Panc1 (cell line): ENCODE results near the gene DCST1. TPM values are rescaled to one million over a fixed set of nuclear protein-coding genes. Genes with fewer than 3 reads are reported as not detected.

Source experiments
- ATAC-seq: fragments of 200-7000 bp; cut with Tn5 transposase; 2 replicates; pipeline ENCODE4 v1.9.1; 2020; ENCODE audit warnings: mild to moderate bottlenecking, moderate library complexity
- BruUV-seq: library from RNA; stranded (reverse); fragments of 400-500 nt; replicated peaks from 2 replicates; lab custom pipeline; 2021; lab: Mats Ljungman, UMichigan
- CTCF ChIA-PET: fragments of 300-600 bp; sonication (Branson Sonifier 250); formaldehyde crosslinking; loops from one replicate; lab custom pipeline; 2022; ENCODE audit warnings: antibody characterized with exemption; lab: Charles Lee
- POLR2A ChIA-PET: fragments of 300-600 bp; sonication (Branson Sonifier 250); formaldehyde crosslinking; loops from one replicate; lab custom pipeline; 2022; ENCODE audit warnings: antibody characterized with exemption; lab: Charles Lee
- DNase-seq: peaks from one replicate; pipeline ENCODE4 v3.0.0-alpha.2; 2010; ENCODE audit warnings: low read depth, low spot score
- H3K27ac ChIP-seq: 2 replicates; pipeline ENCODE4 v1.5.1; 2011; ENCODE audit warnings: mild to moderate bottlenecking, low read length, inconsistent platforms
- H3K27me3 ChIP-seq: fragments of 200-500 bp; sonication (Bioruptor generic); 2 replicates; pipeline ENCODE4 v1.6.0; 2014; ENCODE audit warnings: low read length, inconsistent platforms; ENCODE audit not compliant: control insufficient read depth, insufficient read depth
- H3K36me3 ChIP-seq: fragments of 200-500 bp; sonication (Bioruptor generic); 2 replicates; pipeline ENCODE4 v1.5.1; 2014; ENCODE audit warnings: inconsistent platforms, mild to moderate bottlenecking, low read length, moderate library complexity; ENCODE audit not compliant: control insufficient read depth, insufficient read depth
- H3K4me1 ChIP-seq: 2 replicates; pipeline ENCODE4 v1.5.1; 2011; ENCODE audit warnings: inconsistent platforms, mild to moderate bottlenecking, low read length, moderate library complexity; ENCODE audit not compliant: control insufficient read depth, insufficient read depth
- H3K4me3 ChIP-seq, 2 experiments: 2 replicates each; pipeline ENCODE4 v1.5.1; 2011 to 2012; ENCODE audit warnings: low read depth in 2 of 2, low read length in 2 of 2, mild to moderate bottlenecking in 2 of 2, inconsistent platforms in 1 of 2, moderate library complexity in 1 of 2
- H3K9me3 ChIP-seq: fragments of 200-500 bp; sonication (Bioruptor generic); 2 replicates; pipeline ENCODE4 v1.5.1; 2014; ENCODE audit warnings: low read depth, mild to moderate bottlenecking, inconsistent platforms, low read length, moderate library complexity; ENCODE audit not compliant: control insufficient read depth, insufficient read depth
- CTCF ChIP-seq: fragments of 450-650 bp; IDR thresholded peaks from 2 replicates; pipeline ENCODE4 v1.5.1; 2017; ENCODE audit warnings: mild to moderate bottlenecking
- POLR2AphosphoS5 ChIP-seq: IDR thresholded peaks from 2 replicates; pipeline ENCODE4 v1.6.1; 2012; ENCODE audit warnings: mild to moderate bottlenecking, low read depth, low read length, moderate library complexity
- REST ChIP-seq, 2 experiments: IDR thresholded peaks; 2 replicates each; pipeline ENCODE4 v1.6.1; 2011 to 2012; ENCODE audit warnings: low read depth in 2 of 2, control low read depth in 1 of 2, low read length in 1 of 2, mild to moderate bottlenecking in 1 of 2, moderate library complexity in 1 of 2; ENCODE audit not compliant: insufficient read depth in 1 of 2
- SIN3A ChIP-seq: IDR thresholded peaks from 2 replicates; pipeline ENCODE4 v1.6.1; 2012; ENCODE audit warnings: low read depth, mild to moderate bottlenecking, low read length, moderate library complexity, borderline replicate concordance; ENCODE audit not compliant: insufficient read depth
- TCF7L2 ChIP-seq: IDR thresholded peaks from 2 replicates; pipeline ENCODE4 v1.6.1; 2011; ENCODE audit warnings: mild to moderate bottlenecking, low read depth, low read length, inconsistent platforms
- in situ Hi-C: cut with HindIII; loops from 2 replicates; pipeline ENCODE4 v1.10.0; 2016; ENCODE audit warnings: low sequenced_read_pairs, low pct_unique_long_range_greater_than_20kb
- intact Hi-C: fragments of 100-400 bp; cut with micrococcal nuclease; formaldehyde crosslinking; loops from one replicate; pipeline ENCODE4 v1.10.0; 2022; ENCODE audit not compliant: unreplicated experiment
- total RNA-seq: library from RNA; stranded (reverse); gene quantifications from one replicate; pipeline ENCODE4 v1.2.1, GENCODE V29; 2021; ENCODE audit not compliant: unreplicated experiment

DCST1 gene
- total RNA-seq, 1 experiment from 2014 or later = not detected

DNA sequence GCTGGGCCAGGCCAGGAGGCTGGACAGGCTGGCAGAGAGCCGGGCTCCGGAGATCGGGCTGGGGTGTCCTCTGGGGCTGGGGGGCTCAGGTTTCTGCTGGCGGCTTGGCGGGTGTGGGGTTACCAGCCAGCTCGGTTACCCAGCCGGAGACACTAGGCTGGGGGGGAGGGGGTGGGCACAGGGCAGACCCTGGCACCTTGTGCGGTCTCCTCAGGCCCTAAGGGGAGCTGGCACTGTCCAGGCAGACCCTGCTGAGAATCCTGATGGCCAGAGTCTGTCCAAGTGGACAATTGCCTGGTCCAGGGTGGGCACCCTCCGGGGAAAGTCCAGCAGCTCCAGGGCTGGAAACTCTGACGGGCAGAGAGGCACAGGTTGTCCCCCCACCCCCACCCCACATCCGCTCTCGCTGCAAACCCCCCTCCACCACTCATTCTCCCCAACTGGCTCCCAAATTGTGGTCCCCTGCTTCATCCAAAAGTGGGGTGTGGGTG, 24.4 kb upstream of the DCST1 start:
- CTCF ChIA-PET = no interaction called here
- H3K36me3 ChIP-seq = 0 out of 2 replicates have a peak, but pooled peaks cover 2% of the 10 kb centered on the region
- no peak overlapping the region for H3K4me3 ChIP-seq
- no peak for TF ChIP-seq TCF7L2
- TF ChIP-seq POLR2AphosphoS5 = no peak
- TF ChIP-seq SIN3A = no peak
- TF ChIP-seq CTCF = no peak
- TF ChIP-seq REST (IDR thresholded peaks at IDR 0.05; ENCODE audit: insufficient read depth in 1 of 2, low read depth in 2 of 2, low read length in 1 of 2) = no peak
- no peak for DNase-seq
- H3K4me1 ChIP-seq = peaks cover 54% of the 10 kb centered on the region
- no peaks in the 10 kb centered on the region for H3K27me3 ChIP-seq
- POLR2A ChIA-PET = interaction anchor here (0.6 kb wide), 1 partner anchor 55 kb away, joined by 8 read pairs; no protein-coding TSS in a partner anchor
- no peaks in the 10 kb centered on the region for H3K9me3 ChIP-seq
- no TSS peak for BruUV-seq
- in situ Hi-C loops (no loop called here), intact Hi-C loops (no loop called here)
- no peak for ATAC-seq
- H3K27ac ChIP-seq = no peak overlapping the region

DNA sequence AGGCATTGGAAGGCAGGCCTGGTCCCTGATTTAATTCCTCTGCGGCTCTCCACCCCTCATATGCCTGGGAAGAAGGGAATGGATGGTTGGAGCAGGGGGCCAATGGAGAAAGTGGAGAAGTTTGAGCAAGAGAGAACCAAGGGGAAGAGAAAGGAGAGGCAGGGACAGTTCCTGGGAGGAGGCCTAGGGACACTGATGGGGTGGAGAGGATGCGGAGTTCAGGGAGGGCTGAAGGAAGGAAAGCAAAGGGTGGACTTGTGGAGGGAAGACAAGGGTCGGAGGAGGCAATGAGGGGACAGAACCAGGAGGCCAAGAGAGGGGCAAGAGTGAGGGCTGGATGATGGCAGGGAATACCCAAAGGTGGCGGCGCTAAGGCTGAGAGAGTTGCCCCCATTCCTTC, 23.9 kb upstream of the DCST1 start:
- in situ Hi-C loops (no loop called here), intact Hi-C loops (no loop called here)
- Histone ChIP-seq H3K27me3 (no peaks in the 10 kb centered on the region), H3K36me3 (0 out of 2 replicates have a peak, but pooled peaks cover 4% of the 10 kb centered on the region), H3K4me1 (peaks cover 49% of the 10 kb centered on the region), H3K4me3 (no peak overlapping the region), H3K9me3 (no peaks in the 10 kb centered on the region), H3K27ac (no peak overlapping the region)
- ChIA-PET POLR2A (no interaction called here), CTCF (no interaction called here)
- no TSS peak for BruUV-seq
- TF ChIP-seq CTCF (no peak), REST (IDR thresholded peaks at IDR 0.05; ENCODE audit: insufficient read depth in 1 of 2, low read depth in 2 of 2, low read length in 1 of 2) (no peak), SIN3A (no peak), POLR2AphosphoS5 (no peak), TCF7L2 (no peak)
- no peak for DNase-seq
- ATAC-seq = no peak
